GM19043 (cell line): ENCODE data around the gene CCDC88A.
A peak's percentile ranks its signal among the peaks of the same experiment; 100 is the strongest.

Experiments used
- ATAC-seq: cut with Tn5 transposase; IDR thresholded peaks from one replicate; pipeline ENCODE4 v1.9.1; 2021; ENCODE audit warnings: low read depth; ENCODE audit not compliant: unreplicated experiment

Gene CCDC88A

GRCh38 chr2:55425431-55425831 lies 5.8 kb upstream of the CCDC88A start:
- no peak for ATAC-seq

- no peak for ATAC-seq
These were observed 3.4 kb upstream of the CCDC88A start for GRCh38 chr2:55422876-55423665.

- ATAC-seq: no peak
These were observed 1.7 kb upstream of the CCDC88A start for GRCh38 chr2:55421326-55421725.

- ATAC-seq: no peak
These were observed 1.2 kb upstream of the CCDC88A start for GRCh38 chr2:55420871-55421270.

- ATAC-seq: no peak
These were observed 726 bp upstream of the CCDC88A start for GRCh38 chr2:55420439-55420725.

- peak; percentile 10 for ATAC-seq
These were observed 400 bp downstream of the CCDC88A start for GRCh38 chr2:55419233-55419678.

- no peak for ATAC-seq
These were observed 984 bp downstream of the CCDC88A start for GRCh38 chr2:55418512-55419232.

GRCh38 chr2:55418072-55418471 lies 1.6 kb downstream of the CCDC88A start:
- ATAC-seq: no peak

- ATAC-seq: no peak
These were observed 2.7 kb downstream of the CCDC88A start for GRCh38 chr2:55416786-55417568.

GRCh38 chr2:55415300-55415699 lies 4.4 kb downstream of the CCDC88A start:
- no peak for ATAC-seq

- ATAC-seq: no peak
These were observed 10.5 kb downstream of the CCDC88A start for GRCh38 chr2:55408918-55409868.

GRCh38 chr2:55408098-55408882 lies 11.4 kb downstream of the CCDC88A start:
- ATAC-seq: no peak

- ATAC-seq: no peak
These were observed 14.5 kb downstream of the CCDC88A start for GRCh38 chr2:55405116-55405515.

- ATAC-seq: no peak
These were observed 16.2 kb downstream of the CCDC88A start for GRCh38 chr2:55403256-55403998.

GRCh38 chr2:55401124-55401523 lies 18.5 kb downstream of the CCDC88A start:
- ATAC-seq: no peak

GRCh38 chr2:55400332-55400731 lies 19.3 kb downstream of the CCDC88A start:
- no peak for ATAC-seq

- ATAC-seq: no peak
These were observed 19.8 kb downstream of the CCDC88A start for GRCh38 chr2:55399815-55400214.

- no peak for ATAC-seq
These were observed 23.7 kb downstream of the CCDC88A start for GRCh38 chr2:55395724-55396605.
